DMS153 treated with DMSO at 0.1 percent for 48 hours (cell line): Measurements from ENCODE around the gene IL1R2.

Experiments
- DNase-seq: peaks from one replicate; lab custom pipeline; 2025; ENCODE audit not compliant: unreplicated experiment; lab: John Stamatoyannopoulos, UW

IL1R2 gene

DNA sequence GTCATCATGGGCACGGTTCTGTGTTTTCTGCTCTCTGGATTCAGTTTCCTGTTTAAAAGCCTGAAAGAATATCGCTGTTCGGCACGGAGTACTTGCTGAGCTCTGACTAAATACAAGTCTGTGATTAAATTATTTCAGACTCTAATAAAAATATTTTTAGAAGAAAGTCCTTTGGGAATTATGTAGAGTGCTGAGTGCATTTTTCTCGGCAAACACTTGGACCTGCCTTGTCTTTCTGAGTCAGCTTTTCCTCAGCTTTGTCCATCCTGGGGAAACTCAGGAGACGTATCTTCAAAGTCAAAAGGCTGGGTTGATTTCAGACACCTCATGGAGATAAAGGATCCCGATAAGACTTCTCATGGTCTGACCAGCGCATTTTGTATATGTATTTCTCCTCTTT lies 45.9 kb downstream of the IL1R2 start:
- no peak for DNase-seq

DNA sequence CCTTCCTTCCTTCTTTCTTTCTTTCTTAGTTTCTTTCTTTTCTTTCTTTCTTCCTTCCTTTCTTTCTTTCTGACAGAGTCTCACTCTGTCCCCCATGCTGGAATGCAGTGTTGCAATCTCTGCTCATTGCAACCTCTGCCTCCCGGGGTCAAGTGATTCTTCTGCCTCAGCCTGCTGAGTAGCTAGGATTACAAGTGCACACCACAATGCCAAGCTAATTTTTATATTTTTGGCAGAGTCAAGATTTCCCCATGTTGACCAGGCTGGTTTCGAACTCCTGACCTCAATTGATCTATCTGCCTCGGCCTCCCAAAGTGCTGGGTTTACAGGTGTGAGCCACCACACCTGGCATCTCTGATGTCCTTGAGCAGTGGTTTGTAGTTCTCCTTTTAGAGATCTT lies 48.5 kb downstream of the IL1R2 start:
- no peak for DNase-seq

DNA sequence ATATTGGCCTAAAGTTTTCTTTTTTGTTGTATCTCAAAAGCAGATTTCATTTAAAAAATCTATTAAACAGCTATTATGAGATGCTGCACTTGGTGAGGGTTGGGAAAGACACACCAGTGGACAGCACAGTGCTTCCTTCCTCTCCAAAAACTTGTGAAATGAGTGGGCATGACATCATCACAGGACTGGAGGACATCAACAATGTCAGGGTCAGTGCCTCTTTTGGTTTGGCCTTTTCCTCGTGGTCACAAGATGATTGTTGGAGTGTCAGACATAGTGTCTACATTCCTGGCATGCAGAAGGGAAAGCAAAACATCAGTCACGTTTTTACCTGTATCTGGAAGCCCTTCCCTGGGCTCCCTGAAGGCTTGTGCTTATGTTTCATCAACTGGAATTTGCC lies 49.6 kb downstream of the IL1R2 start:
- DNase-seq = no peak

DNA sequence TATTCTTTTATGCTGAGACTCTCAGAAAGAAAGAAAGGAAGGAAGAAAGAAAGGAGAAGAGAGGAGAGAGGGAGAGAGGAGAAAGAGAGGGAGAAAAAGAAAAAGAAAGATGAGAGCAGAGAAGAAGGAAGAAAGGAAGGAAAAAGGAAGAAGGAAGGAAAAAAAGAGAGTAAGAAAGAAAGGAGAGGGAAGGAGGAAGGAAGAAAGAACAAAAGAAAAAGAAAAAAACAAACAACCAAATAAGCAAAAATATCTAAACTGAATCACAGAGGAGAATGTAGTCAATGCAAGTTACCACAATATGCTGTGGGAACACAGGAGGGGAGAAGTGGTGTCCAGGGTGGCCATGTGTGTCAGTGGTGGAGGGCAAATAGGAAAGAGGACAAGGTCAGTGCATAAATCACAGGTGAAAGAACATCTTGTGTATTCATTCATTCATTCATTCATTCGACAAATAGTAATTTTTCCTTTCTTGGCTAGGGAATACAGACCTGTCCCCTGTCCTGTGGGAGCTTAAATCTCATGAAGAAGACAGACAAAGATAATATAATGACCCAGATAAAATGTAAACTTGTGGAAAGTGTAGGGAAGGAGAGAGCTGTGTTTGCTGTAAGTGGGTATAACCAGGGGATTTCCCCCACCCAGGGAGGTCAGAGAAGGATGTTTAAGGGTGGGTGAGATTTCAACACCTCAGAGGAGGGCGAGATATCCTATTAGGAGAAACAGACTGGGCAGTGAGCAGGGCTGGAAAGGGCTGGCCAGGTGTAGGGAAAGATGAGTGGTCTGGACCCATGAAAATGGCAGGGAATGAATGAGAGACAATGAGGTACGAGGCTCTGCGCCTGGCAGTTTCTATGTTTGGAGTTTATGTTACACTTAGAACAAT lies 50.7 kb downstream of the IL1R2 start:
- DNase-seq = no peak

DNA sequence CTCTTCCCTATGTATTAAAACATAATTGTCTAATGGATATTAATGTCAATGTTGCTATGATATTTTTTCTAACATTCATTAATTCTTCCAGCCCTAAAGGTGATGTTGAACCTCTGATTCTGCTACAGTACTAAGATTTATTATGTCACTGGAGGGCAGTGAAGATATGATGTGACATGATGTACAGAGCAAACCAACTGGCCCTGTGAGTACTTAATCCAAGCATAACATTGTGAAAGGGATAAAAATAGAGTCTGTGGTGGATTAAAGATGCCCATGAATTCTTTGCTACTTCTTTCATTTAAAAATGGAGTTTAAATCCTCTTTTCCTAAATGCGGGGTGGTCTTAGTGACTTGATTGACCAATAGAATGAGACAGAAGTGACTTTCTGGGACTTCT lies 51.8 kb downstream of the IL1R2 start:
- DNase-seq = no peak

DNA sequence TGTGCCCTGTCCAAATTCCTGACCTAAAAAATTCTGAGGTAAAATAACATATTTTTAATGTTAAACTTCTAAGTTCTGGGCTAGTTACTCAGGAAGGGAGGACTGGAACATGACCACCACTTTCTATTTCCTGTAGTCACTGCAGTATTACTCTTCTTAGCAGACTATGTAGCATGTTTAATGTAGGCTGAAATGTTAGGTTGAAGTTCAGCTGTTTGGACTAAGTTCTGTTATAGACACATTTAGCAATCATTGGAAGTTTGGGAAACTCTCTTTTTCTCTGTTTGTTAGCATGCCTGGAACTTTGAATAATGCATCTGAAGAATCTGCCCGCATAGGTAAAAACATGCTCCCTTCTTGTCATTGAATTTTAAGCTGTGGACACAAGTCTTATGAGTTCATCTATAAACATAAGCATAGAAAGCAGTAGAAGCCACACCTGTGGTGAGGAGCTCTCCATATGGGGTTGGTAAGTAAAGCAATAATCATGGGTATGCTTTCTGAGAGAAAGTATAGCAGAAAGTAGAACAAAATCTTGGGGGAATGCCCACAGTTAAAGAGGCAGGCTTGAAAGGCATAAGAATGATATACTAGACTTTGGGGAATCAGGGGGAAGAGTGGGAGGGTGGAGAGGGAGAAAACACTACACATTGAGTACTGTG lies 52.6 kb downstream of the IL1R2 start:
- DNase-seq = no peak

DNA sequence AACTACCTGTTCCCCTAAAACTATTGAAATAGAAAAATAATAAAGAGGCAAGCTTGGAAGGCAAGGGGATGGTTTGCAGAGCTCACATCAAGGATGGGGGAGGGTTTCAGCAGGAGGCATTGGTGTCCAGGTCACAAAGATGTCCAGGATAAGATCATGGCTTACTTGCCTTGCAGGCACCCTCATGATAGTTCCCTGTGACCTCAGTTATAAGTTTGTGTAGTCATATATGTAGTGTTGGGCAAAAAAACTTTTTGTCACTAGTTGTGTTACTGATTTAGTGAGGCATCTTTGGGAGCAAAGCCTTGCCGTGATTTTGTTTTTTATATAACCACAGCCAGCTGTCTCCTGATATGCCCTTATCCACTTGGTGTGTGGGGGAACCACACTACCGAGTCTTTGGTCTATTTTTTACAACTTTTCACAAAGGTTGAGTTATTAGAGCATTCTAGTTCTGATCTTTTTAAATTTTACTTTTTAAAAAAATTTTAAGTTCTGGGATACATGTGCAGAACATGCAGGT lies 53.3 kb downstream of the IL1R2 start:
- no peak for DNase-seq

DNA sequence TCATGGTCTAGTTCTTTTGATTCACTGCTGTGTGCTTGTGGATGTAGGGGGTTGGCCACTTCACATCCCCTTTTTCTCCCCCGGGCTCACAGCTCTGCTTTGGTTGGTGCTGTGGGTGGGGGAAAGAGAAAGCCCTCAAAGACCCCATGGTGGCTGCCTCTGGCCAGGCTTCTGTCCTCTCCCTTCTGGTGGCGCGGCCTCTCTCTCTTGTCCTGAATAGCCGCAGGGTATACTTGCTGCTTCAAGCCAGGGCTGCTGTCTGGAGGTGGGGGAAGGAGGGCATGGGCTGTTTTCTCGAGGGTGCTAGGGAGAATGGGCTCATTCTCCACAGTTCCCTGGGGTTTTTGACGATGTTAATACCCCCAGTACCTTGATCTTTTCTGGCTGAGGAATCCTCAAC lies 53.9 kb downstream of the IL1R2 start:
- no peak for DNase-seq

DNA sequence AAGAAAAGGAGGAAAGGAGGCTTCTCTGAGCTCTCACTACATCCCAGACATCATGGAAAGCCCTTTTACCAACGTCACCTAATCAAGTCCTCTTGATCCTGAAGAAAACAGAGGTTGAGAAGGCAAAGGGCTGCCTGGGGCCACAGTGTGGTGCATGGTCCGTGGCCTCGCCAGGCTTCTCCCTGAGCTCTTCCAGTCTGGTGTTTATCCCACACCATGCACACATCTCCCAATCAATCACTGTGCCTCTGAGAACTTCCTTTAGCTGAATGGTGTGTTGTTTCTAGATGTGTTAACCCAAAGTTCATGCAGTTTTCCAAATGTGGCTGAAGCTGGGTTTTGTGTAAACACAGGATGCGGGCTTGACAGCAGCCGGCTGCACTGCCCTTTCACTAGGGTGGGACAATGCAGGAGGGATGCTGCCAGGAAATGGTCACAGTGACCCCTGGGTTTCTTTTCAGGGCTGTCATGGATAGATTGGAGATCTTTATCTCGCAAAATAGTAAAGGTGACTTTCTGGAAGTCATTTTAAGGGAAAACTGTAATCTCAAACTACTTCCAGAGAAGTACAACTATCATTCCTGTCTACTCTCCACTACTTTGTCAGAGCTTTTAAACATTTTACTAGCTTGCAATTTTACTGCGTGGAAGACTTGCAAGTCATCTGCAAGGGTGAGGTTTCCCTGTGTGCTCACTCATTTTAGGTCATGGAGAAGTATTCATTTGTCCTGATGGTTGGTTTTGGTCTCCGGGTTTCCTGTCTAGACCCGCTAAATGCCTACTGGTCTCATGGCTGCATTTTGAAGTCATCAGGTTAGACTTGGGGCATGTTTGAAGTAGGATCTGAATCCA lies 54.6 kb downstream of the IL1R2 start:
- DNase-seq = no peak

DNA sequence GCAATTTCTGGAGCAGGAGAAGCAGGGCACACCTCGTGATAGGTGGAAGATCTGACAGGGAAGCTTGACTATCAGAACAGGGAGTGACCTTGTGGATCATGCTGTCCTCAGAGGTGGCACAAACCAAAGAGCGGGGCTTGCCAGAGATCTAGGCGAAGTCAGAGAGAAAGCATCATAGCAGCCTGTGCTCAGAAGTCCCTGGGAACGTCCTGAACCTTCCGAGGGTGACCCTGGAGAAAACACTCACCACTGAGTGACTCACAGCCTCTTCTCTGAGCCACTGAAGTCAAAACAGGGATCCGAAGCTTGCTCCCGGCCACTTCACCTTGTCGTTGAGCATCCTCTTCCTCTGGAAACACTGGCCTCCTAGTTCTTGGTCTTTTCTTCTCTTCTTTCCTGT lies 56.7 kb downstream of the IL1R2 start:
- no peak for DNase-seq

DNA sequence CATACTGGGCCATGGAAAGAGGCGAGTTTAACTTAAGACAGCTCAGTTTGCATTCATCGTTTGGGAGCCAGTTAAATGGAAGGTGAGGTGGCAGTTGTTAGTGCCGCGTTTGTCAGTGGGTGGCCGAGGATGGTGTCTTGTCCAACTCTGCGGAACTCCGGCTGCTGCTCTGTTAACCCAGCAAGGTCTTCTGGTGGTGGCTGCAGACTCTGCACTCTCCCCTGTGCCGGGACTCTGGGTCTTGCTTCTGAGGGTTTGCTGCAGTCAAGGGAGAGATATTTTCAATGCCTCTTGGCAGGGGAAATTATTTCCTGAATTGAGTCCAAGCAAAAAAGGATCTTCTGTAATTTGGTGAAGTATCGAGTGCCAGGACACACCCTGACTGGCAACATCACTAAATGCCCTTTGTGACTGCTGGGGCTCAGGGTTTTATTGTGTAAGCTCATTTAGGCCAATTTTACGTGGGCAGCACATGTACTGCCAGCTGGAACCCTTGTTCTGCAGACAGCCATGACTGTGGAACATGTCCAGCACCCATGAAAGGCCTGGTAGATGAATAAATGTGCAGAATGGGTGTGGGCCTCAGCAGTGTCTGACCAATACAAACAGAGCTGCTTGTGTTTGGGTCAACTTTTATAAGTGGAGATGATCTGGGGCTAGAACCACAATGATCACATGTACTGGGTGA lies 58.1 kb downstream of the IL1R2 start:
- no peak for DNase-seq

DNA sequence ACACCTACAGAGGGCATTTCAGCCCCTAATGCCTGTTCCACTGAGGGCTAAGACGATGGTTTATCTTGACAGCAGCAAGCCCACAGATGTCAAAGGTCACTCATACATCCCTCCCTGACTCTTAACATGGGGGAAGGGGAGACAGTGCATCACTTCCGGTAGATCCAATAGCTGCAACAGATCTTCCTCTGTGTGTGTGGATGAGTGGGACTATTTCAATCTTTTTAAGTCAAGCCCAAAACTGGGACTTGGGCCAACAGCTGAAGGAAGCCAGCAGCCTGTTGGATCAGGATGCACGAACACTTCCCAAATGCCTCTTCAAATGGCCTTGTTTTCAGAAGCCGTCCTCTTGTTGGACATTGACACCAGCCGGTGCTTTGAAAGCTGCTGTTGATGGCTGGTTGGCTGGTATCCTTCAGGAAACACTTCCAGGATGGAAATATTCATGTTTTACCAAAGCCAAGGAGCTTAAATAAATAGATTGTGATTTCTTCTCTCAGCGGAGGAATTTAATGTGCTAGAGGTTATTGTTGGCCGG lies 59.2 kb downstream of the IL1R2 start:
- no peak for DNase-seq

DNA sequence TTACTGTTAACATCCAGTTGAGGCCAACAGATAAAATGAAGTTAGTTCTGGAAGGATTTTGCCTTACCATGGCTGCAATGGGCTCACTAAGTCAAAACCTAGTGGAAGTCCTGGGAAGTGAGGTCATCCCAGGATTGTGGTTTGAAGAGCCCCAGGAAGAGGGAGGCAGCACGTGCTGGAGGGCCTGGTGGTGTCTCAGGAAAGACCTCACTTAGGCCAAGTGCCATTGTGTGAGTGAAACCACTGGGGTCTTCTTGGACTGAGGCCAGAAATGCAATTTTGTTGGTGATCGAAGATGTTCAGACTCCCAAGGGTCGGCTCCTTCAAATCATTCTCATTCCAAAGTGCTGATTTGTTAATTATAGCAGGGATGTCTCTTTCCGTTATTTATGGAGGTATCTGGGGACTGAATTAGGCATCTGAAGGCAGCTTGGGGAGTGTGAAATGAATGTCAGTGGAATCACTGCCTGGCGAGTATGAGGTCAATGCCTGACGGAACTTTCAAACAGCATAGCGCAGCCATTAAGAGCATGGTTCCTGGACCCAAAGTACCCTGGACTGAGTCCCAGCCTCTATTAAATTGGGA lies 60.0 kb downstream of the IL1R2 start:
- DNase-seq = no peak

DNA sequence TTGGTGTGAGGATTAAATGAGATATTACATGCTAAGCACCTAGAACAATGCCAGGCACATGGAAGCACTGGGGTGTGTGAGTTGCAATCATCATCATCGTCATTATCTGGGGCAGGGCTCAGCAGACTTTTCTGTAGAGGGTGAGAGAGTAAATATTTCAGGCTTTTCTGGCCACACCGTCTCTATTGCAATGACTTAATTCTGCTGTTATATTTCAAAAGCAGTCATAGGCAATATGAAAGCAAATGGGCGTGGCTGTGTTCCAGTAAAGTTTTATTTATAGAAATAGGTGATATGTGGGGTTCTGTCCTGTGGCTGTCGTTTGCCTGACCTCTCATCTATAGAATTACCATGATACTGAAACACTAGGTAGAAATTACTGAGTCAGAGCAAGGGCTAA lies 60.6 kb downstream of the IL1R2 start:
- no peak for DNase-seq

DNA sequence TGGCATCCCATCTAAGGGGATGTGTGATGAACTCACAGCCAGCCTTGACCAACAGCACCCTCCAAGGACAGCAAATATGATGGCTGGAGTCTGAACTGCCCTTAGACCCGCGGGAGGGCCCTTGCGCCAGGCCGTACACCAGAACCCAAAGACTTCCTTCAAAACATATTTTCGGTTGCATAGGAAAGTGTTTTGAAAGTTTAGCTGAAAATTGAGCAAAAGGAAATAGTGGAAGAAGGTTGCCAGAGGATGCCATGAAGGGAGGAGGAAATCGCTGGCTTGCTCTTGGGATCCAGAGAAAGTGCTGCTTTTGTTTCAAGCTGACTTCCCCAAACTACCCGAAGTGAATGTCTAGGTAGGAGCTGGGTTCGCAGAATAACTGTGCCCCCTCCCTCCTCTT lies 61.3 kb downstream of the IL1R2 start:
- DNase-seq = no peak

DNA sequence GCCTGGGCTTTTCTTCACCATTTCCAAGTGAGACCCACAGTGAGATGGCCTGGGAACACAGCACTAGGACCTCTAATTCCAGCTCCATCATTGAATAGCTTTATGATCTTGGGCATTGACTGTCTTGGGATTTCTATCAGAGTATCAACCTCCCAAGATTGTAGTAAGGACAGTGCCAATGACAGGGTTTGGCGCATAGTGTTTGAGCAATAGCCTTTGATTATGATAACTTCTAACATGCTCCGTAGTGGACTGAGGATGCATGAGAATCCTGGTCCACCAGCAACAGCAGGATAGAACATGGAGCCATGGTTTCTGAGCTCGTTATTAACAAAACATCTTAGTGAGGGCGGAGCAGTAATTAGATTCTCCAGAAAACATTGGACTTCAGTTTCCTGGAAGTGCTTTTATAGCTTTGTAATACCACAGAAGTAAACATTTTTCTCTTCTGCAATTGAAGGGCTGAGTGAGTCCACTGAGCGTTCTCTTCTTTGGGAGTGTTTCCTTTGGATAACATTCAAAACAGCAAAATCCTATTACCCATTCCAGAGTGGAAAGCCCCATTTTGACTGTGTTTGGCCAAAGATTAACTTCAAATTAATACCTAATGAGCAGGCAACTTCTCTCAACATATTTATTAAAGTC lies 63.7 kb downstream of the IL1R2 start:
- DNase-seq = no peak

DNA sequence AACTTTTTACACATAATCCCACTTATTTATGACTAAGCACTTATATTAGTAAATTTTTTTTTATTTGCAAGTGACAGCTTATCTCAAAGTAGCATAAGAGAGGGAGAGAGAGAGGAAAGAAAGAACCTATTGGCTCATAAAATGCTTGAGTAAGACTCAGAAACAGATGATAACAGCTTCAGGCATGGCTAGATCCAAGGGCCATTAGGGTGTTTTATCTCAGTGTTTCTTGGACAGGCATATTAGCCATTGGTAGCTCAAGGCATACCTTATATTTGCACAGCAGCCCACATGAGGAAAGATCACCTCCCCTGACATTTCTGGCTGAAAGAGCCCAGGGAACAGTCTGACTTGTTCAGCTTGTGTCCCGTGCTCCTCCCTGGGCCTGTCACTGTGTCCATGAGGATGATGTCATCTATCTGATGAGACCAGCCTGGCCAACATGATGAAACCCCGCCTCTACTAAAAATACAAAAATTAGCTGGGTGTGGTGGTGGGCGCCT lies 64.4 kb downstream of the IL1R2 start:
- no peak for DNase-seq

DNA sequence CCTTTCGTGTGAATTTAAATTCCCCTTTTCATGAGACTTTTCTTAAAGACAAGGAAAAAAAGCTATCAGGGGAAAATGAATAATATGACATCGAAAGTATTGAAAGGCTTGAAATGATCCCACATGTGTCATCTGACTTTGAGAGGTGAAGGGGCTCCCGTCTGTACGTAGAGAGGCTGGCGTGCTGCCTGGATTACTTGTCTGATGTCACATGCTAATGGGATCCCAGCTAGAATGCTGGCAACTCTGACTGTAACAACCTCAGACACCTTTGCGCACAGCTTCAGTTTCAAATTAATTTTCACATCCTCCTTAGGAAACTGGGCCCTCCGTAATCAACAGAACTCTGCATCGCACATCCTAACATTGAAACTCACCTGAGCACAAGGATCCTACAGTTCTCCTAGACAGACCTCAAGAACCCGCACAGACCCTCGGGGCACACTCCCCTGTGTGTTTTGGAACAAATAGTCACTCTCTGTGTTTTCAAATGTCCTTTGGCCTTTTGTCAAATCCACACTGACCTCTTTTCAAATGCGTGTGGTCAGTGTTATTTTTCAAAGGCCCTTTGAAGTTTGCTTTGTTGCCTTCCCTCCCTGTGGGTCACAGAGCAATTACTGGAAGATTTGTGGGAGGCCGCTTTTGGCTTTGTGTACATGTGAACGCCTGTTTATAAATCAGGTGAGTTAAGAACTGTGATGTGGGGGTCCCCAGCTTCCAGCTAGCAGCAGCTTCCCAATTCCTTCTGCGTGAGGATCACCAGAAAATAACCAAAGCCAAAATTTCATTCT lies 65.9 kb downstream of the IL1R2 start:
- DNase-seq = no peak
